ENCODE results near the gene MLPH.
A peak's percentile ranks its signal among the peaks of the same experiment; 100 is the strongest.

The MLPH gene

GRCh38 chr2:237527233-237527632 is 40.2 kb downstream of the MLPH start:
- DNase-seq, result no peak

DNA sequence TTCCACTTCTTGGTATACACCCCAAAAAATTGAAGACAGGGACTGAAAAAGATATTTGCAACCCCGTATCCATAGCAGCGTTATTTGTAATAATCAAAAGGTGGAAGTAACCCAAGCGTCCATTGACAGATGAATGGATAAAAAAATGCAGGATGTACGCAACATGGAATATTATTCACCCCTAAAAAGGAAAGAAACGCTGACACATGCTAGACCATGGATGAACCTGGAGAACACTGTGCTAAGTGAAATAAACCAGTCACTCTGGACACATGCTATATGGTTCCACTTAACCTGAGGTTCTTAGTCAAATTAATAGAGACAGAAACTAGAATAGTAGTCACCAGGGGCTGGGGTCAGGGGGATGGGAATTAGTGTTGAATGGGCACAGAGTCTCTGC is 40.7 kb downstream of the MLPH start:
- no peak for DNase-seq

DNA sequence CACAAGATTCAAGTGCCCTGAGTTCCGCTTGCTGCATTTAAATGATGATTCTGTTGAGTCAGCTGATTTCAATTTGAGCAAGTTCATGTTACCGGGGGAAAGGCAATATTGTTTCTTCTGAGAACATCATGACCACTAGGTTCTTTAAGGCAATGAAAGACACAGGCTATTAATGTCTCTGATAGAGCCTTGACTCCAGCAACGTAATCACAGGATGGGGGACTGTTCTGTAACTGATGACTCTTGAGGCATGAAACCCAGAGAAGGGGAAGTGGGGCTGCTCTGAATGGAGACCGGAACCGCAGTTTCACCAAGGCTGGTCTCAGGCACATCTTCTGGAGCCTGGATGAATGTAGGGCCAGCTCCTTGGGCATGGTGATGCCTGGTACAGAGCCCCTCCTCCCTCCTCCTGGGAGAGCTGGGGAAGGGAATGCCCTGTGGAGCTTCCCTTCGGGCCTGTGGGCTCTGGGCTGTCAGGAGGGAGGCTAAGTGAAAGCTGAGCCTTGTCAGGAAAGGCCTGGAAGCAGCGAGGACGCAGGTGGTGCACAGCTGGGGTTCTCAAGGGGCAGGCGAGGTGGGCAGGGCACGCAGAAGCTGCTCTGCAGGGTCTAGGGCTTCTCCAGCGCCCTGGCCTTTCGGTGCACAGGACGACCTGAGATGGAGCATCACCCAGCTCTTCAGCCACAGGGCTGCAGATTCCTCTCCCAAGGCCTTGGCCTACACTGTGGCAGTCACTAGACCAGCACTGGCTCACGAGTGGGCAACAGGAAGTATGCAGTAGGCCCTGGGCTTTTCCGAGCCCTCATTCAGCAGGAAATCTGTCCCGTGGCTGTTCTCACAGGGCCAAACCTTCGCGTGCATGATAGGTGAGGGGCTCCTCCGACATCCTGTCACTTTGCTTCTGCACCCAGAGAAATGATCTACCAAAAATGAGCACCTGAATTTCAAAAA is 42.7 kb downstream of the MLPH start:
- DNase-seq, result no peak

GRCh38 chr2:237530472-237531433 is 43.7 kb downstream of the MLPH start:
- DNase-seq, result no peak

GRCh38 chr2:237532160-237532559 is 45.1 kb downstream of the MLPH start:
- no peak for DNase-seq

GRCh38 chr2:237533668-237534161 is 46.7 kb downstream of the MLPH start:
- peak; percentile 68 for DNase-seq

GRCh38 chr2:237534380-237534779 is 47.3 kb downstream of the MLPH start:
- DNase-seq, result no peak

- DNase-seq, result no peak
Measured at GRCh38 chr2:237535385-237536082, 48.5 kb downstream of the MLPH start.

DNA sequence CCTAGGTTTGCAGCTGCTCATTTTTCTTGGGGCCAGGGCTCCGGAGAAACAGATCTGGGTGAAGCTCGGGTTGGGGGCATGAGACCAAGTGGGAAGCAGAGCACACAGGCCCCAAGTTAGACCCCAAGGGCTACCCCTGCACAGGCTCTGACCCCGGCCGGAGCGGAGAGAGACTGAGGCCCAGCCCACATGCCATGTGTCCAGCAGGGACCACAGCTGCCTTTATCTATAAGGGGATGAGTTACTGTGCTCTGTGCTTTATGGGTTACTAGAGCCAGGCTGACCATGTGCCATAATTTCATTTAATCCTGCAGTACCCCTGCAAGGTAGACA is 49.0 kb downstream of the MLPH start:
- no peak for DNase-seq

DNA sequence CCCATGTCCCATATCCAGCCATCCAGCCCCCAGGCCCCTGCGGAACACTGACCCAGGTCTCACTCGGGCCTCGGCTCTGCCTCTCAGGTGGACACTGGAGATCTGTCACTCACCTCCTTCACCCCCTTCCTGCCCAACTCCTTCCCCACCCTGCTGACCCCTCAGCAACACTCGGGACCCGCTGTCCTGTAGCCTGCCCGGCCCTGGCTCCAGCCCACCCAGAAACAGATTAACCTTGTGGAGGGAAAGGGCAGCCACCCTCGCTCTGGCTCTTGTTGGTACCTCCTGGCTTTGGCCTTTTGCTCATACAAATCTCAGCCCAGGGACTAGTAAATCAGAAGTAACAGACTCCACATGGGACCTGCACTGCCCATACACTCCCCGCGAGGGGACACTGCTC is 49.6 kb downstream of the MLPH start:
- DNase-seq, result no peak

DNA sequence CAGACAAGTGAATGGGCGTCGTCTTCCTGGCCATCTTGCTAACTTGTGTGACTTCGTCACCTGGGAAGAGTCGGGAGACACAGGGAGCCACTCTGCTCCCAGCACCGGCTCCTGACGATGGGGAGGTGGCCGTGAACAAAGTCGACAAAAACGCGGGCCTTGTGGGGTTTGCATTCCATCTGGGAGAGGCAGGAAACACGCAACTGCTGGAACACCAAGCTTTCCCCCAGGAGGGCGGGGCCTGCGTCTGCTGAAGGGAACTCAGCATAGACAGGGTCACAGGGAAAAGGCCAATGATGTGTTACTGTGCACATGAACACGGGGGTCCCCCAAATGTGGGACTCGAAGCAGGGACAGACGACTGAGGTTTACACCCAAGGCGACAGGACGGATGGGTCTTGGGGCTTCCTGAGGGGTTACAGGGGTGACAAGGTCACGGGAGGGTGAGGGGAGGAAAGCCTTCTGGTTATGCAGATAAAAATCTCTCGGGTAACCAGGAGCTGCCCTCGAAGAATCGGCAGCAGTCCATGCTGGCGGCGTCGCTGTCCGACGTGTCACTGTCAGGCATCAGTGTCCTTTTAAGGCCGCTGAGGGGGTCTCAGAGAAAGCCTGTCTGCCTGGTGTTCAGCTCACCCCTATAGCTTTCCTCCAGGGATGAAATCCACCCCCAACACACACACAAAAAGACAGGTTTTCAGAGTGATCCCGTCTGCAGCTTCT is 51.1 kb downstream of the MLPH start:
- DNase-seq, result no peak

GRCh38 chr2:237538901-237539300 is 51.9 kb downstream of the MLPH start:
- DNase-seq, result no peak

DNA sequence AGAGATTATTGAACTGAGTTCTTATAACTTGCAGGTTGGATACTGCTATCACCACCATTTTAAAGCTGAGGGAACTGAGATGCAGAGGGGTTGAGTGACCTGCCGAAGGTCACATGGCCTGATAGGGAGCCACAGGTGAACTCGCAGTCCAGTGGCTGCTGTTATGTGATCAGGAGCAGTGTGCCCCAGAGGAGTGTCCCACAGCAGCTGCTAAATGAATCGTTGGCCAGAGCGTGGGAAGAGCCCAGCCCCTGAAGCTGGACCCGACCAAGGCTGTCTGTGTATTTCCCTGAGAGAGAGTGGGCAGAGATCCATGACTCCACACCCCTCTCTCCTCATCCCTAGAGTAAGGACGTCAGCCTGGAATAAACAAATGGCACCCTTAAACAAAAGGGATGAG is 52.6 kb downstream of the MLPH start:
- DNase-seq, result no peak

- DNase-seq, result no peak
Measured at GRCh38 chr2:237540223-237540775, 53.2 kb downstream of the MLPH start.

GRCh38 chr2:237540823-237541222 is 53.8 kb downstream of the MLPH start:
- peak; percentile 52 for DNase-seq

DNA sequence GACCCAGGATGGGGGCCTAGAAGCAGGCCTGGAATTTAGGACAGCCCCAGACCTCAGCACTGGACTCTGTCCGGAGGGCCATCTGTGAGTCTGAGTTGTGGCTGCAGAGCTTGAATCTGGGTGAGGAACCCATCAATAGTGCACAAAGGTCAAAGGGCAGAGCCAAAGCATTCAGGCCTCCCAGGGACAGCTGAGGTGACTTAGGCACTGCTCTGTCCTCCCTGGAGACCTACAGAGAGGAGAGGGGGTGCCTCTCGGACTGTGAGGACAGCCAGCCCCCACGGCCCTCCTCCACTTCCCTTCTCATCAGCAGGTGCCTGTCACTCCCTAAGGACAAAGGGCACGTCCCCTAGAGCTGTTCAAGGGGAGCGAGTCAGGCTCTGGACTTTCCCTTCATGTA is 54.2 kb downstream of the MLPH start:
- DNase-seq, result no peak

GRCh38 chr2:237542001-237542704 is 55.1 kb downstream of the MLPH start:
- DNase-seq, result no peak

DNA sequence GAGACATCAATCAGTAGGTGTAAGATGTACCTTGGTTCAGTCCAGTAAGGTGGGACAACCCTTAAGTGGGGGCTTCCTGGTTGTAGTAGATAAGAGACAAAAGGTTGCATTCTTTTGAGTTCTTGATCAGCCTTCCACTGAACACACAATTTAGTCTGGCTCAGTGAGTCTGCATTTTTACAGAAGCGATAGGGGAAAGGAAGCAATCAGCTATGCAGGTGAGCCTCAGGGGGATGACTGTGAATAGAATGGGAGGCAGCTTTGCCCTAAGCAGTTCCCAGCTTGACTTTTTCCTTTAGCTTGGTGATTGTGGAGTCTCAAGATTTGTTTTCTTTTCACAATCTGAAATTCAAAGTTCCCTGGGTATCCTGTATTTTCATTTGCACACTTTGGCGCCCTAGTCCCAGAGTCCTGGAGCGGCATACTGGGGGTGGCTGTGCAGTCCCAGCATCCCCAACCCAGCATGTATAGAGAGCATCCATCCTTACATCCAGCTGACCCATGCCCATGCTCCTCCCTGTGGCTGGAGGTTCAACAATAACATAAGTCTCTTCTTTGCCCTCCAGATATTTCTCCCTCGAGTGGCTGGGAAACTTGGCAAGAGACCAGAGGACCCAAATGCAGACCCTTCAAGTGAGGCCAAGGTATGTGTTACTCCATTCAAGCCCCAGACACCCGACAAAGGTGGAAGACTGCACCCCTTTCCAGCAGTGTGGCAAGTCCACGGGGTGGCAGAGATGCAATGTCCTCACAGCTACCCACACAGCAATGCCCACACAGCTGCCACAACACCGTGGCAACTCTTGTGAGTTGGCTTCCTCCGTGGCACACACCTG is 59.2 kb downstream of the MLPH start:
- no peak for DNase-seq

GRCh38 chr2:237546876-237547395 is 59.9 kb downstream of the MLPH start:
- no peak for DNase-seq

DNA sequence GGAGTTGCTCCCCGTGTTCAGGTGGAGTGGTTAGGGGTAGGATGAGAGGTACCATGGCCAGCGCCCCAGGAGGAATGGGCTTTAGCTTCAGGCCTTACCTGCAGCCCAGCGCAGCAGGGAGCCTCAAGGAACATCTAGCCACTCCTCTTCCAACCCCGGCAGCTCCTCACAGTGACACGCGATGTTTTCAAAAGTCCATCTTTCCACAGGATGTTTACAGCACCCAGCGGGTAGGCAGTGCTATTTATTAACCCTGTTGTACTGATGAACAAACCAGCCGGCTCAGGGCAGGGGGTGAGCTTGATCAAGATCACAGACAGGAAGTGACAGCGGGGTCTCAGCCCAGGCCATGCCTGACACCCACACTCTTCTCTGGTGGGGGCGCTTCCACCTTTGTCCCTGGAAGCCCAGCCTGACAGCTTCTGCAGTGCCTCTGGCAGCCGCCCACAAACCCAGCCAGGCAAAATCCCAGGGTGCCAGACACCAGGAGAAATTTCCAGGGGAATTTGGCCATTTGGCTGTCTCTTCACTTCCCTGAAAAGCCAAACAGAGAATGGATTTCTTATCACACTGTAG is 60.9 kb downstream of the MLPH start:
- DNase-seq, result no peak

Data from DMS53 (cell line).